SU-DHL-6 (cell line): ENCODE data around the gene HSD17B8.

Experiments
- EZH2phosphoT487 ChIP-seq: fragments of 200-600 bp; sonication (generic), shearing (Covaris generic); conservative IDR thresholded peaks from 2 replicates; pipeline ENCODE4 v1.6.1; 2018; ENCODE audit warnings: mild to moderate bottlenecking, antibody characterized with exemption, low read length, moderate library complexity, mixed read lengths
- TF ChIP-seq, protein P1 (sequence below): fragments of 200-600 bp; sonication (generic); IDR thresholded peaks from one replicate; pipeline ENCODE4 v1.5.1; 2017; ENCODE audit warnings: antibody characterized with exemption, mild to moderate bottlenecking, low read length, moderate library complexity; ENCODE audit not compliant: insufficient read depth, poor library complexity, severe bottlenecking

DNA sequence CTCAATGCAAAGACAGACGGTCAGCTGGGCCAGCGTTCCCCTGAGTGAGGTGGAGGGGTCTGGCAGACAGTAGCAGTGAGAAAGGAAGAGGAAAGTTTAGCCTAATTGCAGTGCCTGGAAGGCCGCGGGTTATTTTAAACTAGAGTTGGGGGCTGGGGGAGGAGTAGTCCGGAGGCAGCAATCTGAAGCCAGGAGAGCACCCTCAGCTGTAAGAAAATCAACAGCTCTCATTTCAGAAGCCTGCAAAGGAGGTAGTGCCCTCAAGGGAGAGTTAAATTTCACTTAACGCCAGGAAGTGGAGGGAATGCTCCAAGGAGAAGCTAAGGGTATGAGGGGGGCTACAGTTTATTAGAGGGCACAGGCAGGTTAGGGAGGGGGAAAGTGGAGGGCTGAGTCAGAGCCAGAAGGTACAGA lies 30.8 kb downstream of the HSD17B8 start:
- TF ChIP-seq, protein P1, sequence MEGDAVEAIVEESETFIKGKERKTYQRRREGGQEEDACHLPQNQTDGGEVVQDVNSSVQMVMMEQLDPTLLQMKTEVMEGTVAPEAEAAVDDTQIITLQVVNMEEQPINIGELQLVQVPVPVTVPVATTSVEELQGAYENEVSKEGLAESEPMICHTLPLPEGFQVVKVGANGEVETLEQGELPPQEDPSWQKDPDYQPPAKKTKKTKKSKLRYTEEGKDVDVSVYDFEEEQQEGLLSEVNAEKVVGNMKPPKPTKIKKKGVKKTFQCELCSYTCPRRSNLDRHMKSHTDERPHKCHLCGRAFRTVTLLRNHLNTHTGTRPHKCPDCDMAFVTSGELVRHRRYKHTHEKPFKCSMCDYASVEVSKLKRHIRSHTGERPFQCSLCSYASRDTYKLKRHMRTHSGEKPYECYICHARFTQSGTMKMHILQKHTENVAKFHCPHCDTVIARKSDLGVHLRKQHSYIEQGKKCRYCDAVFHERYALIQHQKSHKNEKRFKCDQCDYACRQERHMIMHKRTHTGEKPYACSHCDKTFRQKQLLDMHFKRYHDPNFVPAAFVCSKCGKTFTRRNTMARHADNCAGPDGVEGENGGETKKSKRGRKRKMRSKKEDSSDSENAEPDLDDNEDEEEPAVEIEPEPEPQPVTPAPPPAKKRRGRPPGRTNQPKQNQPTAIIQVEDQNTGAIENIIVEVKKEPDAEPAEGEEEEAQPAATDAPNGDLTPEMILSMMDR = no peak
- no peak for TF ChIP-seq EZH2phosphoT487
